GM19099 (cell line): ENCODE measurements around the gene HS3ST4.

Experiments used
- POLR2A ChIP-seq: IDR thresholded peaks from 3 replicates; pipeline ENCODE4 v1.6.1; 2011; ENCODE audit warnings: low read depth; ENCODE audit not compliant: insufficient read length; ENCODE audit errors: extremely low read depth

Gene HS3ST4

DNA sequence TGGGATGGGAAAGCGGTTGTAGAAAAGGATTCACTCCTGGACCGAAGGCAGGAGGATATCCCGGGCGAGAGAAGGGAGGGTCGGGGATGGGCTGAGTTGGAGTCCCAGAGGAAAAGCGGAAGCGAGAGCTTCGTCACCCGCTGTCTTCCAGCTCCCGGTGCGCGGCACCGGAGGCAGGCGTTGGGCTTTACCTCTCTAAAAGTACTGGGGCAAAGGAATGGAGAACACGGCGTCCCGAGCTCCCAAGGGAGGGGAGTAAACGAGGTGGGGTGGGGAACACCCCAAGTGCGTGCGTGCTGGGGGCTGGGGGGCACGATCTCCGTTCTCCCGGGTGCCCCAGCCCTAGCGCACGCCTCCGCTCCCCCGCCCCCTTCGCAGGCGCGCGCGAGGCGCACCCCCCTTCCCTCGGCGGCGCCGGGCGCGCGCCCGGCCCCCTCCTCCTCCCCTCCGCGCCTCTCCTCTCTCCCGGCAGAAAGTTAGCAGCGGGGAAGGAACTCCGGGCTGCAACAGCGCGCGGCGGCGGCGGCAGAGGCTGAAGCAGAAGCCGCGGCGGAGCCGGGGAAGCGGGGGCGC, at the start of gene HS3ST4:
HS3ST4 (plus strand) TSS at position 441 of the 573 bp plus-strand sequence.
- no peak for TF ChIP-seq POLR2A

DNA sequence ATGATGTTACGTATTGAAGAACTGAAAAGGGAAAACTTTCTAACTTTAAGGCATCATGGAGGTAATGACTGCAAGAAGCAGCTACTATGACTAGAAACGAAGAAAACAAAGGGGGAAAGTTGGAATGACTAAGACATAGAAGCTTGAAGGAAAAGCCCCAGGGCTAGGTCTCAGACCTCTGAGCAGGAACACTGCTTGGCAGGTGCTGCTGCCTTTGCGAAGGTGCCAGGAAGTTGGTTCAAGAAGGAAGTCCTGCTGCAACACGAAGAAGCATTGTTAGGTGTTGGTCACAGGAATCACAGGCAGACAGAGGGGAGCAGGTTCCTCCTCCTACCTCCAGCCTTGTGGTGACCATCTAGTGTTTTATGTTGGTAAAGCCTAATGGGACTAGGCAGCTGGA, 48.1 kb upstream of the HS3ST4 start:
- no peak for TF ChIP-seq POLR2A

DNA sequence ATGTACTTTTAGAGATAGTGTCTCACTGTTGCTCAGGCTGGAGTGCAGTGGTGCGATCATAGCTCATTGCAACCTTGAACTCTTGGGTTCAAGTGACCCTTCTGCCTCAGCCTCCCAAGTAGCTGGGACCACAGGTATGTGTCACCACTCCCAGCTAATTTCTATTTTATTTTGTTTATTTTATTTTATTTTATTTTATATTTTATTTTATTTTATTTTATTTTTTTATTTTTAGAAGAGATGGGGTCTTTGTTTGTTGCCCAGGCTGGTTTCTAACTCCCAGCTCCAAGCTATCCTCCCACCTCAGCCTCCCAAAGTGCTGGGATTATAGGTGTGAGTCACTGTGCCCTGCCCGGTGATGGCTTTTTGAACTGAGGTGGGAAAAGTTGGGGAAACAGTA, 35.1 kb upstream of the HS3ST4 start:
- TF ChIP-seq POLR2A, result no peak

DNA sequence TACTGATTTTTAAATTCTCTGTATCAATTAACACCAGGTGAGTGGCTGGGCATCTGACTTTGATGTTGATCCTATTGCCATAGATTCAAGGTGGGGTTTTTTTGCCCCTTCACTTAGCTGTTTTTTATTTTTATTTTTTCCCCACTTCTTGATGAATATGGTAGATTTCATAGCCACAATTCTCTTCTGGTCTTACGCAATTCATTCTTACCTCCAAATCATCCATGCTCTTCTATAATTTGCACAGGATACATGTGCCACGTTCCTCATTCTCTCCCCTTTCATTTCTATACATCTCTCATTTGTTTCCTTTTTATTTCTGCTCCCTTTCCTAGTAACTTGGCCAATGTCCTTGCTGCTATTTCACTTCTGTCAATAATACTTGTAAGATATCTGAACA, 14.9 kb upstream of the HS3ST4 start:
- TF ChIP-seq POLR2A, result no peak

DNA sequence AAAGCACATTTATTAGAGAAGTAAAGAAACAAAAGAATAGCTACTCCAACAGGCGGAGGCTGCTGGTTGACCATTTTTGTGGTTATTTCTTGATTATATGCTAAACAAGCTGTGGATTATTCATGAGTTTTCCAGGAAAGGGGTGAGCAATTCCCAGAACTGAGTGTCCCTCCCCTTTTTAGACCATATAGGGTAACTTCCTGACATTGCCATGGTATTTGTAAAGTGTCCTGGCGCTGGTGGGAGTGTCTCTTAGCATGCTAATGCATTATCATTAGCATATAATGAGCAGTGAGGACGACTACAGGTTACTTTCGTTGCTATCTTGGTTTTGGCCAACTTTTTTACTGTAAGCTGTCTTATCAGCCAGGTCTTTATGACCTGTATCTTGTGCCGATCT, 12.2 kb upstream of the HS3ST4 start:
- no peak for TF ChIP-seq POLR2A

DNA sequence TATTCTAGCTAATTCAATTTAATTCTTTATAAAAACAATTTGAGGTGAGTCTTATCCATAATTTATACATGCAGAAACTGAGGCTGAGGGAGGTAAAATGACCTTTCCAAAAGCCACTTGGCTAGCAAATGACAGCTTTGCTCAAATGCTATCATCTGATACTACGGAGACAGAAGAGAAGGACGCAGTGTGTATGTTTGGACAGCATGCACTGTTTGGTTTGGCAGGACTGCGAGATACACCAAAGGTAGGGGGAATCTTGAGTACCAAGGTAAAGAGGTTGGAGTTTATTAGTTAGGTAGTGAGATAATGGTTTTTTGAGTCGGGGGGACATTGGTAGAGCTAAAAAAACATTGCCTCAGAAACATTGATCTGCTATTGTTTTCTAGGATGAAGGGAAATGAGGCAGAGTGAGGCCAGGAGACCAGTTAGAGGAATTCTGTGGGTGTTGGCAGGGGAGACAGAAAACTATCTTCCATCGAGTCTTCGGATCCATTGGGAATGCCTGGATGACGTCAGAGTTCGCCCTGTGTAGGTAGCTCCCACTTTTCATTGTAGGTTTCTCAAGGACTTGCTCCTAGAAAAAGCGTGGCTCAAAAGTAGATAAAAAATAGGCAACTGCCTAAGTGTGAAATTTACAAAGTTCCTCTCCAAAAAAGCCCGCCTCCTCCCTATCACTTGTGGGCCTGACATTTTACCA, 2.5 kb upstream of the HS3ST4 start:
- no peak for TF ChIP-seq POLR2A

DNA sequence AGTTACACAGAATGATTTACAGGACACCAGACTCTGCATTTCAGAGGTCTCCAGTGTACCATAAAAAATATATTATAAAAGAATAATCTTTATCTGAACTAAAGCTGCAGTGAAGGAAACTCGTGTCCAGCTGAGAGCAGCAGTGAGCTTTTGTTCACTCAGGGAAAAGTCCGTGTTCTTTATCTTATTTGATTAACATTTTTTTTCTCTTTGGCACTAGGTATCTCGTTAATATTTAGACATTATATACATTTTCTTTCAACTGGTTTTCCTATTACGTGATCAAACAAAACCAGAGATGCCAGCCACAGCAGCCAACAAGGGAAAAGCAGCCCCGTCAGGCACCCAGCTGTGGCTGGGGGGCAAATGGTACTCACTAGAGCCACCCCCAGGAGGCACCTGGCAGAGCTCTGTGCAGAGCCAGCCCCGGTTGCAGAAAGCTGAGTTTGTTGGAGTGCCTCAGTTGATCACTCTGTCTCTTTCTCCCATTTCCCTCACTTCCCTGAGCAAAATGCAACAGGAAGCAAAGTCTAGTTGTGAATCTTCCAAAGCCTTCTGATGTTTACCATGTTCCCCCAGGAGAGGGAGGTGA, 1.1 kb upstream of the HS3ST4 start:
- no peak for TF ChIP-seq POLR2A

DNA sequence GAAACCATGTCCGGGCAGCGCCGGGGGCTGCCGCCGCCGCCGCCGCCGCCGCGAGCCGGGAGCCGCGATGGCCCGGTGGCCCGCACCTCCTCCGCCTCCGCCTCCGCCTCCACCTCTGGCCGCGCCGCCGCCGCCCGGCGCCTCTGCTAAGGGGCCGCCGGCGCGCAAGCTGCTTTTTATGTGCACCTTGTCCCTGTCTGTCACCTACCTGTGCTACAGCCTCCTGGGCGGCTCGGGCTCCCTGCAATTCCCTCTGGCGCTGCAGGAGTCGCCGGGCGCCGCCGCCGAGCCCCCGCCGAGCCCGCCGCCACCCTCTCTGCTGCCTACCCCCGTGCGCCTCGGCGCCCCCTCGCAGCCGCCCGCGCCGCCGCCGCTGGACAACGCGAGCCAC, 587 bp downstream of the HS3ST4 start:
- TF ChIP-seq POLR2A, result no peak

DNA sequence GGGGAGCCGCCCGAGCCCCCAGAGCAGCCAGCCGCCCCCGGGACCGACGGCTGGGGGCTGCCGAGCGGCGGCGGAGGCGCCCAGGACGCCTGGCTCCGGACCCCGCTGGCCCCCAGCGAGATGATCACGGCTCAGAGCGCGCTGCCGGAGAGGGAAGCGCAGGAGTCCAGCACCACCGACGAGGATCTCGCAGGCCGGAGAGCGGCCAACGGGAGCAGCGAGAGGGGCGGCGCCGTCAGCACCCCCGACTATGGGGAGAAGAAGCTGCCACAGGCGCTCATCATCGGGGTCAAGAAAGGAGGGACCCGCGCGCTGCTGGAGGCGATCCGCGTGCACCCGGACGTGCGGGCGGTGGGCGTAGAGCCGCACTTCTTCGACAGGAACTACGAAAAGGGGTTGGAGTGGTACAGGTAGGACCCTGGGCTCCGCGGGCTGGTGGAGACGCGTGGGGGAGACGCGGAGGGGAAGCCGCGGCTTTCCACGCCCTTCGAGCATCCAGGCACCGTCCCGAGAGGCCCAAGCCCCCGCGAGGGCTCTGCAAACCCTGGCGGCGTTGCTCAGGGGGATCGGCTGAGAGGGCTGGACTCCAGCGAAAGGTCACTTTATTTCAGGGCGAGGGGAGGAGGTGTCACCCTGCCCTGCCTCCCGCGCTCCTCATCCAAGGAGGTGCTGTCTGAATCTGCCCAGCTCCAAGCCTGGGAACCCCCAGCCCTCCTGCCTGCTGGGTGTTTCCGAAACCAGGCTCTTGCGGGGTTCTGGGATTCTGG, 1.2 kb downstream of the HS3ST4 start:
- TF ChIP-seq POLR2A, result no peak

- no peak for TF ChIP-seq POLR2A
Measured at GRCh38 chr16:25693631-25694030, 1.9 kb downstream of the HS3ST4 start.

DNA sequence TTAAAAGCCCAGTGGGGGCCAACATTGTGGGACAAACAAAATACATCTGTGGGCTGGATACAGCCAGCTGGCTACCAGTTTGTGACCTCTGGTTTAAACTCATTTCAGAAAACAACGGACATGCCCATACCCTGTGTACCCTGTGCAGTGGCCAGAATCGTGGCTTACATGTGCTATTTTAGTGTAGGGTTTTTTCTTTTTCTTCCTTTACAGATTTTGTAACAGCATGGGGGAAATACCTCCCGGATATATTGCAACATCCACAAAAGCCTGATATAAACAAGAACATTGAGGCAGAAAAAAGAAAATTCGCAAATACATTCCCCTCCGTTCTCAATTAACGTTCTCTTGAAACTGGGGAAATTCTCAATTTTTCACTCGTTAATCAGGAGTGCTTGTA, 7.3 kb downstream of the HS3ST4 start:
- no peak for TF ChIP-seq POLR2A

DNA sequence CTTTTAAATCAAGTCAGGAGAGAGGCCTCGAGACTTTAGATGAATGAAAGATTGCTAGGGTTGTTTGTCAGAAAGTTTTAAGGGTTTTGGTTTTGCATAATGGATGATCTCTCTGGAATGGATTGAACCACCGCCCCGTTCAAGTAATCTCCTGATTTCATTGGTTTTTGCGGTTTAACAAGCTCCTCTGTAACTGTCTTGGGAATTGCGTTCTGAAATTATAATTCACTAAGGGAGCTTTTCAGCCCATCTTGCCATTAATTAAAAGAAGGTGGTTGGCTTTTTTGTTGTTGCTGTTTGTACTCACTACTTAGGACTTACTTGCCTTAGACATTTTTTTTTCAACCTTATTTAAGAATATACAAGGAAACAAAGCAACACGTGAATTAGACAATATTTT, 8.8 kb downstream of the HS3ST4 start:
- no peak for TF ChIP-seq POLR2A

GRCh38 chr16:25707553-25707952, 15.8 kb downstream of the HS3ST4 start:
- no peak for TF ChIP-seq POLR2A

DNA sequence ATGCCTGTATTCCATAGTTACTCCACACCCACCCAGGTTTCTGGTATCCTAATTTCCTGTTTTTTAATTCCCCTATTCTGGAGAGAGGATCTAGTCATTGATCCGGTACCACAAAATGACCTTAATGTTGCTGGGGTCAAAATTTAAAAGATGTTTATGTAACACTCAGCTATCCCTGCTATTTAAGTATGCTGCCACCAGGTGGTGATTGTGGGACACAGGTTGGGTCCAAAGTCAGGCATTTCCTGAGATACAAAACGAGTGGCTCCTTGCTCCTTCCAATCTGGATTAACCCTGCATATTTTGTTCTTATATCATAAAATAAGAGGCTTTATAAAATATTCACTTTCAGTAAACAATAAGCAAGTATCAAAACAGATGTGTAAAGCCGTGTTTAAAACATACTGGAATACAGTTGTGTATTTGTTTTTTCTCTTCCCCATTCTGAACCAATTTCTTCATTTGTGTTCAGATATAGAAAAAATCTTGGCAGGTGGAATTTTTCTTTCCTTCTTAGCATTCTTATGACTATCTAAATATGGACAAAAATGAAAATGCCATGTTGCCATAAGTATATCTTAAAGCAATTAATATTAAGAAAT, 16.3 kb downstream of the HS3ST4 start:
- TF ChIP-seq POLR2A, result no peak

DNA sequence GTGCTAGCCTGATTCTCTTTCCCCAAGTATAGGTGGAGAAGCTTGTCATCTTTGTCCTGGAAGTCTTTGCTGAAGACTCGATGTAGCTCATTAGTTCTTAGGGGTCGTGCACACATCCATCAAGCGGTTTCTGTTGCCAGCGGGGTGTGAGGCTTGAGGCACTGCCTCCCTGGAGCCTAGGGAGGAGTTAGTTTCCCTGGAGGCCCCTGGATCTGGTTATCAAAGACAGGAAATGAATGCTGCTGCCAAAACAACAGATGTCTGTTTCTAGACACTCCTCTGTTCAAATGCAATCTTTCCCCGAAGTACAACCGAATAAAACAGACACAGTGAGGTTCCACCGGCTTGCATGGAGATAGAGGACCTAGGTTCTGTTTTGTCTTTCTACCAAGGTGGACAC, 17.5 kb downstream of the HS3ST4 start:
- TF ChIP-seq POLR2A, result no peak
